Effector memory CD8-positive, alpha-beta T cell (primary cell): ENCODE data around the gene SLC22A1.
"Not testable (repeated sequence)": the region's sequence is repeated elsewhere in the genome, so short reads cannot be mapped to it uniquely, and the experiment has no call there.

Experiments
- ATAC-seq: fragments of 150-1000 bp; cut with Tn5 transposase; replicated peaks from 2 replicates; pipeline ENCODE4 v1.10.0; 2021; ENCODE audit warnings: mild to moderate bottlenecking, moderate library complexity
- DNase-seq, 3 experiments: peaks; one replicate each; pipeline ENCODE4 v3.0.0; 2021
- H3K27ac Mint-ChIP-seq, 2 donors: one replicate each; pipeline ENCODE4 v1.8.0; 2022; ENCODE audit warnings: mild to moderate bottlenecking in 2 of 2, mixed read lengths in 2 of 2, moderate library complexity in 2 of 2
- H3K27me3 Mint-ChIP-seq, 2 donors: one replicate each; pipeline ENCODE4 v1.8.0; 2022; ENCODE audit warnings: mixed read lengths in 2 of 2
- H3K36me3 Mint-ChIP-seq: one replicate; pipeline ENCODE4 v1.8.0; 2022; ENCODE audit warnings: mild to moderate bottlenecking, moderate library complexity, mixed read lengths; ENCODE audit not compliant: insufficient read depth
- H3K4me1 Mint-ChIP-seq, 2 donors: one replicate each; pipeline ENCODE4 v1.8.0; 2022; ENCODE audit warnings: low read depth in 2 of 2, mixed read lengths in 2 of 2
- H3K4me3 Mint-ChIP-seq, 2 donors: one replicate each; pipeline ENCODE4 v1.8.0; 2022; ENCODE audit warnings: mild to moderate bottlenecking in 2 of 2, mixed read lengths in 2 of 2, moderate library complexity in 2 of 2
- H3K9me3 Mint-ChIP-seq, 2 donors: one replicate each; pipeline ENCODE4 v1.8.0; 2022; ENCODE audit warnings: mixed read lengths in 2 of 2

The SLC22A1 gene

GRCh38 chr6:160102956-160103824, 18.4 kb upstream of the SLC22A1 start:
- Mint-ChIP-seq H3K27me3 (no peaks in the 10 kb centered on the region), H3K36me3 (peaks cover 78% of the 10 kb centered on the region), H3K27ac (peak overlapping the region in 1 of 2 donors; percentile 70), H3K4me1 (peaks cover 3 to 6% of the 10 kb centered on the region in 2 donors), H3K4me3 (no peak overlapping the region), H3K9me3 (no peaks in the 10 kb centered on the region)
- ATAC-seq (no peak), DNase-seq (no peak)

- no peak overlapping the region for H3K4me3 Mint-ChIP-seq
- H3K27ac Mint-ChIP-seq, result peak overlapping the region in 1 of 2 donors; percentile 44
- H3K9me3 Mint-ChIP-seq, result no peaks in the 10 kb centered on the region
- ATAC-seq, result no peak
- no peaks in the 10 kb centered on the region for H3K27me3 Mint-ChIP-seq
- no peak for DNase-seq
- H3K4me1 Mint-ChIP-seq, result peaks cover 7 to 8% of the 10 kb centered on the region in 2 donors
- H3K36me3 Mint-ChIP-seq, result peaks cover 73% of the 10 kb centered on the region
Observed at GRCh38 chr6:160103825-160104100, 17.9 kb upstream of the SLC22A1 start.

- H3K27me3 Mint-ChIP-seq, result no peaks in the 10 kb centered on the region
- H3K4me3 Mint-ChIP-seq, result no peak overlapping the region
- peaks cover 10 to 14% of the 10 kb centered on the region in 2 donors for H3K4me1 Mint-ChIP-seq
- peak overlapping the region; percentile 44 to 60 for H3K27ac Mint-ChIP-seq
- H3K36me3 Mint-ChIP-seq, result peaks cover 65% of the 10 kb centered on the region
- DNase-seq (no peak), ATAC-seq (no peak)
- H3K9me3 Mint-ChIP-seq, result no peaks in the 10 kb centered on the region
Observed at GRCh38 chr6:160104821-160105517, 16.6 kb upstream of the SLC22A1 start.

- peaks cover 14 to 20% of the 10 kb centered on the region in 2 donors for H3K4me1 Mint-ChIP-seq
- no peak for DNase-seq
- no peak overlapping the region for H3K4me3 Mint-ChIP-seq
- no peak overlapping the region for H3K27ac Mint-ChIP-seq
- peaks cover 62% of the 10 kb centered on the region for H3K36me3 Mint-ChIP-seq
- ATAC-seq, result no peak
- no peaks in the 10 kb centered on the region for H3K27me3 Mint-ChIP-seq
- no peaks in the 10 kb centered on the region for H3K9me3 Mint-ChIP-seq
Observed at GRCh38 chr6:160106010-160106409, 15.6 kb upstream of the SLC22A1 start.

GRCh38 chr6:160106701-160107100, 14.9 kb upstream of the SLC22A1 start:
- Mint-ChIP-seq H3K4me3 (no peak overlapping the region), H3K4me1 (peaks cover 12 to 20% of the 10 kb centered on the region in 2 donors), H3K27ac (no peak overlapping the region), H3K36me3 (peaks cover 57% of the 10 kb centered on the region), H3K9me3 (no peaks in the 10 kb centered on the region), H3K27me3 (no peaks in the 10 kb centered on the region)
- ATAC-seq (no peak), DNase-seq (no peak)

GRCh38 chr6:160108077-160108476, 13.5 kb upstream of the SLC22A1 start:
- Mint-ChIP-seq H3K9me3 (no peaks in the 10 kb centered on the region), H3K4me1 (peaks cover 12 to 20% of the 10 kb centered on the region in 2 donors), H3K27ac (peak overlapping the region in 1 of 2 donors; percentile 32), H3K4me3 (no peak overlapping the region), H3K36me3 (peaks cover 51% of the 10 kb centered on the region), H3K27me3 (no peaks in the 10 kb centered on the region)
- DNase-seq (no peak), ATAC-seq (no peak)

- no peak overlapping the region for H3K4me3 Mint-ChIP-seq
Observed at GRCh38 chr6:160110586-160111123, 11.0 kb upstream of the SLC22A1 start.

GRCh38 chr6:160111806-160112205, 9.8 kb upstream of the SLC22A1 start:
- H3K4me3 Mint-ChIP-seq, result no peak overlapping the region
- peaks cover 12 to 20% of the 10 kb centered on the region in 2 donors for H3K4me1 Mint-ChIP-seq
- ATAC-seq (no peak), DNase-seq (no peak)
- no peaks in the 10 kb centered on the region for H3K27me3 Mint-ChIP-seq
- H3K36me3 Mint-ChIP-seq, result peaks cover 15% of the 10 kb centered on the region
- H3K9me3 Mint-ChIP-seq, result no peaks in the 10 kb centered on the region
- peak overlapping the region in 1 of 2 donors; percentile 17 for H3K27ac Mint-ChIP-seq

More at GRCh38 chr6:160110586-160111123, 11.0 kb upstream of the SLC22A1 start:
- Mint-ChIP-seq H3K27ac (no peak overlapping the region), H3K4me1 (peaks cover 12 to 20% of the 10 kb centered on the region in 2 donors), H3K9me3 (no peaks in the 10 kb centered on the region), H3K36me3 (peaks cover 27% of the 10 kb centered on the region), H3K27me3 (no peaks in the 10 kb centered on the region)
- ATAC-seq (no peak), DNase-seq (no peak)

- H3K27me3 Mint-ChIP-seq, result no peaks in the 10 kb centered on the region
- H3K36me3 Mint-ChIP-seq, result peaks cover 13% of the 10 kb centered on the region
- peak overlapping the region in 1 of 2 donors; percentile 17 for H3K27ac Mint-ChIP-seq
- no peak for DNase-seq
- ATAC-seq, result no peak
- H3K4me3 Mint-ChIP-seq, result no peak overlapping the region
- no peaks in the 10 kb centered on the region for H3K9me3 Mint-ChIP-seq
- H3K4me1 Mint-ChIP-seq, result peaks cover 12 to 20% of the 10 kb centered on the region in 2 donors
Observed at GRCh38 chr6:160112628-160113299, 8.9 kb upstream of the SLC22A1 start.

- DNase-seq, ATAC-seq, H3K4me1 Mint-ChIP-seq, H3K9me3 Mint-ChIP-seq, H3K27me3 Mint-ChIP-seq, H3K4me3 Mint-ChIP-seq, H3K27ac Mint-ChIP-seq: not testable (repeated sequence)
- peaks cover 13% of the 10 kb centered on the region for H3K36me3 Mint-ChIP-seq
Observed at GRCh38 chr6:160114536-160114935, 7.1 kb upstream of the SLC22A1 start.

- H3K9me3 Mint-ChIP-seq, result no peaks in the 10 kb centered on the region
- H3K4me3 Mint-ChIP-seq, result no peak overlapping the region
- no peaks in the 10 kb centered on the region for H3K27me3 Mint-ChIP-seq
- H3K27ac Mint-ChIP-seq, result no peak overlapping the region
- peaks cover 6% of the 10 kb centered on the region for H3K36me3 Mint-ChIP-seq
- ATAC-seq (no peak), DNase-seq (no peak)
- H3K4me1 Mint-ChIP-seq, result peaks cover 2 to 5% of the 10 kb centered on the region in 2 donors
Observed at GRCh38 chr6:160115421-160115820, 6.2 kb upstream of the SLC22A1 start.

GRCh38 chr6:160116411-160116810, 5.2 kb upstream of the SLC22A1 start:
- Mint-ChIP-seq H3K27me3 (no peaks in the 10 kb centered on the region), H3K27ac (no peak overlapping the region), H3K4me3 (no peak overlapping the region), H3K4me1 (no peaks in the 10 kb centered on the region), H3K9me3 (no peaks in the 10 kb centered on the region), H3K36me3 (peaks cover 5% of the 10 kb centered on the region)
- no peak for DNase-seq
- no peak for ATAC-seq

- Mint-ChIP-seq H3K4me3 (no peak overlapping the region), H3K9me3 (no peaks in the 10 kb centered on the region), H3K4me1 (no peaks in the 10 kb centered on the region), H3K27me3 (no peaks in the 10 kb centered on the region), H3K27ac (no peak overlapping the region), H3K36me3 (peaks cover 5% of the 10 kb centered on the region)
- ATAC-seq (no peak), DNase-seq (no peak)
Observed at GRCh38 chr6:160117137-160117536, 4.5 kb upstream of the SLC22A1 start.
